Stimulated activated CD8-positive, alpha-beta memory T cell treated with anti-CD3 and anti-CD28 coated beads, Interleukin-2, amount 100 ng/mL, for 1 hour (primary cell): ENCODE measurements around the gene SLC9A9.

ENCODE experiments used
- DNase-seq, 2 donors: peaks; one replicate each; pipeline ENCODE4 v3.0.0-alpha.2; 2020; ENCODE audit warnings: low read depth in 2 of 2

Gene SLC9A9

GRCh38 chr3:143843587-143843986 is 4.7 kb downstream of the SLC9A9 start:
- no peak for DNase-seq

- DNase-seq: no peak
These were observed 7.6 kb downstream of the SLC9A9 start for GRCh38 chr3:143840636-143841035.

GRCh38 chr3:143839980-143840379 is 8.3 kb downstream of the SLC9A9 start:
- DNase-seq: no peak

GRCh38 chr3:143837076-143837475 is 11.2 kb downstream of the SLC9A9 start:
- no peak for DNase-seq

- DNase-seq: no peak
These were observed 13.0 kb downstream of the SLC9A9 start for GRCh38 chr3:143835312-143835711.

GRCh38 chr3:143832433-143832832 is 15.8 kb downstream of the SLC9A9 start:
- DNase-seq: no peak

- no peak for DNase-seq
These were observed 16.3 kb downstream of the SLC9A9 start for GRCh38 chr3:143831994-143832393.

- DNase-seq: no peak
These were observed 17.1 kb downstream of the SLC9A9 start for GRCh38 chr3:143831208-143831607.

GRCh38 chr3:143830786-143831185 is 17.5 kb downstream of the SLC9A9 start:
- no peak for DNase-seq

- DNase-seq: no peak
These were observed 18.2 kb downstream of the SLC9A9 start for GRCh38 chr3:143830063-143830462.

GRCh38 chr3:143827425-143827824 is 20.8 kb downstream of the SLC9A9 start:
- no peak for DNase-seq

- no peak for DNase-seq
These were observed 22.0 kb downstream of the SLC9A9 start for GRCh38 chr3:143826296-143826695.

GRCh38 chr3:143825513-143825912 is 22.8 kb downstream of the SLC9A9 start:
- no peak for DNase-seq

- DNase-seq: no peak
These were observed 23.4 kb downstream of the SLC9A9 start for GRCh38 chr3:143824735-143825385.

GRCh38 chr3:143822798-143823197 is 25.5 kb downstream of the SLC9A9 start:
- no peak for DNase-seq

- no peak for DNase-seq
These were observed 25.9 kb downstream of the SLC9A9 start for GRCh38 chr3:143822374-143822773.

GRCh38 chr3:143821862-143822261 is 26.4 kb downstream of the SLC9A9 start:
- no peak for DNase-seq

- no peak for DNase-seq
These were observed 27.6 kb downstream of the SLC9A9 start for GRCh38 chr3:143820466-143821221.

GRCh38 chr3:143819890-143820289 is 28.4 kb downstream of the SLC9A9 start:
- DNase-seq: no peak

- DNase-seq: no peak
These were observed 33.8 kb downstream of the SLC9A9 start for GRCh38 chr3:143814443-143814889.

- DNase-seq: no peak
These were observed 35.8 kb downstream of the SLC9A9 start for GRCh38 chr3:143812481-143812880.

GRCh38 chr3:143811602-143812001 is 36.7 kb downstream of the SLC9A9 start:
- no peak for DNase-seq

- no peak for DNase-seq
These were observed 37.4 kb downstream of the SLC9A9 start for GRCh38 chr3:143810953-143811265.
